Endodermal cell (in vitro differentiated cells): Measurements from ENCODE around the gene ZCCHC14. TPM values are rescaled to one million over a fixed set of nuclear protein-coding genes. Genes with fewer than 3 reads are reported as not detected.

ENCODE experiments used
- DNase-seq: peaks from one replicate; pipeline ENCODE4 v3.0.0-alpha.2; 2017
- H3K27ac ChIP-seq: 2 replicates; pipeline ENCODE4 v1.5.1; 2013; ENCODE audit warnings: mild to moderate bottlenecking, low read depth, low read length, moderate library complexity
- H3K27me3 ChIP-seq: 2 replicates; pipeline ENCODE4 v1.6.1; 2013; ENCODE audit warnings: mild to moderate bottlenecking, low read length, moderate library complexity; ENCODE audit not compliant: insufficient read depth, control insufficient read depth, poor library complexity, severe bottlenecking
- H3K36me3 ChIP-seq: 2 replicates; pipeline ENCODE4 v1.7.0; 2013; ENCODE audit warnings: mild to moderate bottlenecking, low read length, moderate library complexity; ENCODE audit not compliant: control insufficient read depth, insufficient read depth
- H3K4me1 ChIP-seq: one replicate; pipeline ENCODE4 v1.7.0; 2013; ENCODE audit warnings: low read length; ENCODE audit not compliant: control insufficient read depth, insufficient read depth
- H3K4me3 ChIP-seq: 2 replicates; pipeline ENCODE4 v1.5.1; 2013; ENCODE audit warnings: mild to moderate bottlenecking, low read length, moderate library complexity
- H3K9ac ChIP-seq: 2 replicates; pipeline ENCODE4 v1.6.1; 2013; ENCODE audit warnings: mild to moderate bottlenecking, low read length, moderate library complexity; ENCODE audit not compliant: poor library complexity, severe bottlenecking; ENCODE audit errors: extremely low read depth
- H3K9me3 ChIP-seq: 2 replicates; pipeline ENCODE4 v1.6.1; 2013; ENCODE audit warnings: mild to moderate bottlenecking, low read length, moderate library complexity; ENCODE audit not compliant: control insufficient read depth
- H3K27ac Mint-ChIP-seq: 2 replicates; pipeline ENCODE4 v1.8.0; 2020; ENCODE audit warnings: mixed read lengths
- H3K27me3 Mint-ChIP-seq: 2 replicates; pipeline ENCODE4 v1.8.0; 2021; ENCODE audit warnings: mild to moderate bottlenecking, mixed read lengths; ENCODE audit not compliant: insufficient read depth
- H3K36me3 Mint-ChIP-seq: 2 replicates; pipeline ENCODE4 v1.8.0; 2020; ENCODE audit warnings: low read depth, mixed read lengths
- H3K4me1 Mint-ChIP-seq: 2 replicates; pipeline ENCODE4 v1.8.0; 2020; ENCODE audit warnings: mixed read lengths
- H3K4me3 Mint-ChIP-seq: 2 replicates; pipeline ENCODE4 v1.8.0; 2020; ENCODE audit warnings: mild to moderate bottlenecking, moderate library complexity, mixed read lengths
- H3K9me3 Mint-ChIP-seq: 2 replicates; pipeline ENCODE4 v1.8.0; 2020; ENCODE audit warnings: mild to moderate bottlenecking, mixed read lengths
- WGBS, 2 experiments: methylation state at CpG; one replicate each; pipeline versions ENCODE4 v1.1.5 to v1.1.7; 2013; ENCODE audit warnings: missing lambda C conversion rate in 2 of 2, mixed read lengths in 1 of 2; ENCODE audit not compliant: insufficient coverage in 1 of 2, insufficient read length in 1 of 2; 5-methylcytosine and 5-hydroxymethylcytosine counted together
- total RNA-seq, 2 donors: library from RNA; stranded (reverse); fragmentation: NEBNext Ultra II Directional in 1 of 2; extraction: Animal tissue kit (Norgen Biotek cat#: 25700) in 1 of 2; gene quantifications; 2 replicates in 1 of 2; 3 replicates in 1 of 2; pipeline ENCODE4 v1.2.1, GENCODE V29; 2021
- TF ChIP-seq, protein P1 (sequence below): fragments of 200-600 bp; sonication (generic); conservative IDR thresholded peaks from 2 replicates; pipeline ENCODE4 v1.5.0; 2021; ENCODE audit warnings: antibody characterized with exemption, mild to moderate bottlenecking

Gene ZCCHC14
- total RNA-seq, 2 donors from 2014 or later: 27.3 to 33.7 TPM

DNA sequence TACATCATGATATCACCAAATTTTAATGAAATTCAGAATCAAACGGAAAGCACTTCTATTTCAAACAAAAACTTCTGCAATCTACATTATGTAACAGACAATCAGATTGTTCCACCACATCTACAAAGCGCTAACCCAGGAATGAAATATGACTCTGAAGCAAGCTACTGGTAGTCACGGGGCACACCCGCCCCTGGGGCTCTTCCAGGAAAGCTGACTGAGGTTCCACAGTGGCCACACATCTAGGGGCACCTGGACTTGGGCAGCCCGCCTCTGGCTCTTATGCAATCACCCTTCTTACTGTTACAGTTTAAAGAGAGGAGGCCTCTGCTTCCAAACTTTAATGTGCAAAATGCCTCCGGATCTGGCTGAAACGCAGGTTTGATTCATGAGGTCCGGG, 27.5 kb downstream of the ZCCHC14 start:
- H3K36me3 ChIP-seq: peaks cover 6% of the 10 kb centered on the region
- no peak overlapping the region for H3K9ac ChIP-seq
- no peaks in the 10 kb centered on the region for H3K9me3 Mint-ChIP-seq
- TF ChIP-seq, protein P1, sequence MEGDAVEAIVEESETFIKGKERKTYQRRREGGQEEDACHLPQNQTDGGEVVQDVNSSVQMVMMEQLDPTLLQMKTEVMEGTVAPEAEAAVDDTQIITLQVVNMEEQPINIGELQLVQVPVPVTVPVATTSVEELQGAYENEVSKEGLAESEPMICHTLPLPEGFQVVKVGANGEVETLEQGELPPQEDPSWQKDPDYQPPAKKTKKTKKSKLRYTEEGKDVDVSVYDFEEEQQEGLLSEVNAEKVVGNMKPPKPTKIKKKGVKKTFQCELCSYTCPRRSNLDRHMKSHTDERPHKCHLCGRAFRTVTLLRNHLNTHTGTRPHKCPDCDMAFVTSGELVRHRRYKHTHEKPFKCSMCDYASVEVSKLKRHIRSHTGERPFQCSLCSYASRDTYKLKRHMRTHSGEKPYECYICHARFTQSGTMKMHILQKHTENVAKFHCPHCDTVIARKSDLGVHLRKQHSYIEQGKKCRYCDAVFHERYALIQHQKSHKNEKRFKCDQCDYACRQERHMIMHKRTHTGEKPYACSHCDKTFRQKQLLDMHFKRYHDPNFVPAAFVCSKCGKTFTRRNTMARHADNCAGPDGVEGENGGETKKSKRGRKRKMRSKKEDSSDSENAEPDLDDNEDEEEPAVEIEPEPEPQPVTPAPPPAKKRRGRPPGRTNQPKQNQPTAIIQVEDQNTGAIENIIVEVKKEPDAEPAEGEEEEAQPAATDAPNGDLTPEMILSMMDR: no peak
- peak overlapping the region; percentile 40 for H3K27ac ChIP-seq
- H3K27ac Mint-ChIP-seq: peak overlapping the region; percentile 74
- H3K4me1 ChIP-seq: no peaks in the 10 kb centered on the region
- 93 to 96% methylated on average over 8 of the region's 8 CpGs for WGBS, 2 experiments
- no peaks in the 10 kb centered on the region for H3K27me3 ChIP-seq
- no peaks in the 10 kb centered on the region for H3K9me3 ChIP-seq
- DNase-seq: no peak
- peaks cover 10% of the 10 kb centered on the region for H3K4me1 Mint-ChIP-seq
- H3K36me3 Mint-ChIP-seq: peaks cover 8% of the 10 kb centered on the region
- H3K4me3 Mint-ChIP-seq: no peak overlapping the region
- H3K27me3 Mint-ChIP-seq: no peaks in the 10 kb centered on the region
- H3K4me3 ChIP-seq: no peak overlapping the region

DNA sequence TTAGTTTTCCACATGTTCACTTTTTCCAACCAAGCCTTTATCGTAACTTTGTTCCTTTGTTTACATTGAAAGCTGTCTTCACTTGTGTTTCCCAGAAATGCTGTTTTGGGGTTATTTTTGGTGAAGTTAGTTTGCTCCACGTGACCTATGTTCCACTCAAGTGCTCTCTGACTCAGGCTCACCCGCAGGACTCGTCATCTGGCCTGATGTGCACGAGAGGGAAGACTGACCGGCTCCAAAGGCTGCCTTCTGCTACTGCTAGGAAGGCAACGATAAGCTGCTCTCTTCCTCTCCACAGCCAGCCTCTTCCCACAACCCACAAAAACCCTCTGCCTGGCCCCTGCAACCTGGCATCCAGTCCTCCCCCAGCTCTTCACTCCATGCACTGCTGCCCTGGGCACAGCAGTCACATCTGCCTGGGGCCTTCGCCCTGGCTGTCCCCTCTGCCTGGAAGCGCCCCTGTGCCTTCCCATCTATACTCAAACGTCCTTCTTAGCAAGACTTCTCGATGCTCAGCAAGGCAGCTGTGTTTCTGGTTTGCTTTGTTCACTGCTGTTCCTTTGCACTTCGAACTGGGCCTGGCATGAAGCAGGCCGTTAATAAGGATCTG, 28.0 kb downstream of the ZCCHC14 start:
- no peaks in the 10 kb centered on the region for H3K27me3 Mint-ChIP-seq
- TF ChIP-seq, protein P1: no peak

DNA sequence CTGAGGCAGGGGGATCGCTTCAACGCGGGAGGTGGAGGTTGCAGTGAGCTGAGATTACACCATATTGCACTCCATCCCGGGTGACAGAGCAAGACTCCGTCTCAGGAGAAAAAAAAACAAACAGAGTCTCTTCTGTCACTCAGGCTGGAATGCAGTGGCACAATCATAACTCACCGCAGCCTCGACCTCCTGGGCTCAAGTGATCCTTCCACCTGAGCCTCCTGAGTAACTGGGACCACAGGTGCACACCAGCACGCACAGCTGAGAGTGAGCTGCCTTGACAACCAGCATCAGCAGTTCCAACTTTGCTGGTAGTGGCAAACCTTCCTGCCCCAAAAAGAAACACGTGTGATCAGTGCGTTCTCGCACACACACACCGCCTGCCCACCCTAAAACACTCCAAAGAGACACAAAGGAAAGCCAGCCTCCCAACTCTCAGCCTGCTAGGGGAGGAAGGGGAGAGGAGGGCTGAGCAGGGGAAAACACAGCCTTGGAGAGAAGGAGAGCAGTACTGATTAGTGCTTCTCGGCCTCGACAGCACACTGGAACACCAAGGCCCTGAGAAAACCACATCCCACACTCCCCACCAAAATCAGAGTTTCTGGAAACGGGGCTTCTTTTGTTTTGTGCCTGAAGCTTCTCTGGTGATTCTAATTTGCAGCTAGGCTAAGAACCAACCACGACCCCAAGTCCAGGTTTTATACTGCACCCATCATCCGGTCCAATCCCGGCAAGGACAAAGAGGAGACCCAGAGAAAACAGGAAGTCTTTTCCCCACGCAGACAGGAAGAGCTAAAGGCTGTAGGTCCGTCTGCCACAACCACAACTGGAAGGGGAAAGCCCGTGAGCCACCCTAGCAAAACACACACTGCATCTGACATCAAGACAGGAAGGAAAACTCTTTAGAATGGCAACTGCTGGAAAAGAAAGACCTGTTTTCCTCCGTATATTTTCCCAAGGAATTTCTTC, 28.8 kb downstream of the ZCCHC14 start:
- Histone ChIP-seq H3K9me3 (no peaks in the 10 kb centered on the region), H3K4me1 (no peaks in the 10 kb centered on the region), H3K4me3 (no peak overlapping the region), H3K9ac (no peak overlapping the region), H3K36me3 (peaks cover 14% of the 10 kb centered on the region), H3K27me3 (no peaks in the 10 kb centered on the region), H3K27ac (peak overlapping the region; percentile 40)
- Mint-ChIP-seq H3K4me1 (peaks cover 9% of the 10 kb centered on the region), H3K4me3 (no peak overlapping the region), H3K27me3 (no peaks in the 10 kb centered on the region), H3K27ac (peak overlapping the region; percentile 68), H3K9me3 (no peaks in the 10 kb centered on the region), H3K36me3 (peaks cover 13% of the 10 kb centered on the region)
- TF ChIP-seq, protein P1: no peak
- DNase-seq: no peak
- WGBS, 2 experiments: 89 to 93% methylated on average over 16 to 21 of the region's 22 CpGs

More for the DNA sequence above, 28.0 kb downstream of the ZCCHC14 start:
- H3K27me3 ChIP-seq: no peaks in the 10 kb centered on the region
- H3K27ac ChIP-seq: peak overlapping the region; percentile 40
- peaks cover 10% of the 10 kb centered on the region for H3K36me3 ChIP-seq
- H3K9me3 ChIP-seq: no peaks in the 10 kb centered on the region
- Mint-ChIP-seq H3K4me1 (peaks cover 9% of the 10 kb centered on the region), H3K36me3 (peaks cover 12% of the 10 kb centered on the region), H3K4me3 (no peak overlapping the region), H3K27ac (peak overlapping the region; percentile 74), H3K9me3 (no peaks in the 10 kb centered on the region)
- H3K4me1 ChIP-seq: no peaks in the 10 kb centered on the region
- 79 to 91% methylated on average over 9 to 13 of the region's 13 CpGs for WGBS, 2 experiments
- H3K9ac ChIP-seq: no peak overlapping the region
- no peak overlapping the region for H3K4me3 ChIP-seq
- DNase-seq: no peak
